Activated T-cell treated with anti-CD3 and anti-CD28 coated beads, Interleukin-2, amount 50 U/mL, for 48 hours (primary cell): Measurements from ENCODE around the gene DPEP2NB.
"Not testable (repeated sequence)": the region's sequence is repeated elsewhere in the genome, so short reads cannot be mapped to it uniquely, and the experiment has no call there.

Experiments
- DNase-seq, 2 experiments: peaks; one replicate each; pipeline ENCODE4 v3.0.0-alpha.2; 2020

The DPEP2NB gene

GRCh38 chr16:68009872-68010271 is 5.8 kb downstream of the DPEP2NB start:
- not testable (repeated sequence) for DNase-seq

GRCh38 chr16:68009157-68009735 is 6.5 kb downstream of the DPEP2NB start:
- no peak for DNase-seq

- DNase-seq = peak; percentile 35 to 46
Observed at GRCh38 chr16:68005786-68006286, 9.9 kb downstream of the DPEP2NB start.

GRCh38 chr16:68005211-68005610 is 10.5 kb downstream of the DPEP2NB start:
- no peak for DNase-seq

GRCh38 chr16:68003031-68003430 is 12.7 kb downstream of the DPEP2NB start:
- no peak for DNase-seq

GRCh38 chr16:68000450-68000849 is 15.3 kb downstream of the DPEP2NB start:
- DNase-seq = no peak

- no peak for DNase-seq
Observed at GRCh38 chr16:67999985-68000384, 15.7 kb downstream of the DPEP2NB start.

- DNase-seq = peak; percentile 71 to 75
Observed at GRCh38 chr16:67998779-67999688, 16.7 kb downstream of the DPEP2NB start, which contains the start of gene DPEP2. Gene DPEP2, minus strand, starts transcription at chr16:67999484. Its CDS starts 6,272 bp downstream, at chr16:67993212.

- not testable (repeated sequence) for DNase-seq
Observed at GRCh38 chr16:67998231-67998778, 17.4 kb downstream of the DPEP2NB start.

GRCh38 chr16:67996666-67997065 is 19.0 kb downstream of the DPEP2NB start:
- no peak for DNase-seq

GRCh38 chr16:67995423-67995822 is 20.3 kb downstream of the DPEP2NB start:
- DNase-seq = peak; percentile 52 to 59

- DNase-seq = not testable (repeated sequence)
Observed at GRCh38 chr16:67994040-67994408, 21.7 kb downstream of the DPEP2NB start.

- DNase-seq = peak; percentile 90 to 93
Observed at GRCh38 chr16:67993207-67994039, 22.3 kb downstream of the DPEP2NB start.

GRCh38 chr16:67992661-67993206 is 23.0 kb downstream of the DPEP2NB start:
- DNase-seq = no peak

- DNase-seq = no peak
Observed at GRCh38 chr16:67990018-67990386, 25.7 kb downstream of the DPEP2NB start.

- no peak for DNase-seq
Observed at GRCh38 chr16:67989322-67990017, 26.2 kb downstream of the DPEP2NB start.

- no peak for DNase-seq
Observed at GRCh38 chr16:67988675-67989074, 27.0 kb downstream of the DPEP2NB start.

- no peak for DNase-seq
Observed at GRCh38 chr16:67987460-67988160, 28.1 kb downstream of the DPEP2NB start.

- no peak for DNase-seq
Observed at GRCh38 chr16:67986949-67987348, 28.8 kb downstream of the DPEP2NB start.

GRCh38 chr16:67982011-67982696 is 33.6 kb downstream of the DPEP2NB start:
- DNase-seq = no peak
